ENCODE data around the gene PCDHB11. TPM values are rescaled to one million over a fixed set of nuclear protein-coding genes. Genes with fewer than 3 reads are reported as not detected.
"Not testable (repeated sequence)": the region's sequence is repeated elsewhere in the genome, so short reads cannot be mapped to it uniquely, and the experiment has no call there.

The PCDHB11 gene
- polyA plus RNA-seq (ENCODE audit: insufficient read length in 10 of 10): 1 to 10 TPM; 1.6 to 3.5 (median 2.7) TPM
- long read RNA-seq, donor 1, full-length matches to known transcripts: 1 of 1 reads
- long read RNA-seq, donor 1, partial matches to known transcripts: 0 of 1 reads
- long read RNA-seq, donor 1, other reads (novel, unspliced or antisense): 0 of 1 reads
- long read RNA-seq, donor 2, full-length matches to known transcripts: 2 of 2 reads
- long read RNA-seq, donor 2, partial matches to known transcripts: 0 of 2 reads
- long read RNA-seq, donor 2, other reads (novel, unspliced or antisense): 0 of 2 reads
- long read RNA-seq, donor 3, full-length matches to known transcripts: 1 of 1 reads
- long read RNA-seq, donor 3, partial matches to known transcripts: 0 of 1 reads
- long read RNA-seq, donor 3, other reads (novel, unspliced or antisense): 0 of 1 reads
- long read RNA-seq, donor 4, full-length matches to known transcripts: 5 of 5 reads
- long read RNA-seq, donor 4, partial matches to known transcripts: 0 of 5 reads
- long read RNA-seq, donor 4, other reads (novel, unspliced or antisense): 0 of 5 reads
- long read RNA-seq, donor 5, full-length matches to known transcripts: 5 of 5 reads
- long read RNA-seq, donor 5, partial matches to known transcripts: 0 of 5 reads
- long read RNA-seq, donor 5, other reads (novel, unspliced or antisense): 0 of 5 reads
- long read RNA-seq, donor 6, full-length matches to known transcripts: 9 of 9 reads
- long read RNA-seq, donor 6, partial matches to known transcripts: 0 of 9 reads
- long read RNA-seq, donor 6, other reads (novel, unspliced or antisense): 0 of 9 reads
- long read RNA-seq, donor 7, full-length matches to known transcripts: 2 of 2 reads
- long read RNA-seq, donor 7, partial matches to known transcripts: 0 of 2 reads
- long read RNA-seq, donor 7, other reads (novel, unspliced or antisense): 0 of 2 reads
- long read RNA-seq, donor 8, full-length matches to known transcripts: 5 of 5 reads
- long read RNA-seq, donor 8, partial matches to known transcripts: 0 of 5 reads
- long read RNA-seq, donor 8, other reads (novel, unspliced or antisense): 0 of 5 reads
- long read RNA-seq, donor 9: 0 reads

- peak in 1 of 3 donors; percentile 7 for DNase-seq
Observed at GRCh38 chr5:141199359-141200235, at the start of gene PCDHB11. PCDHB11 (plus strand) TSS chr5:141199627; CDS start chr5:141199775, 148 bp downstream.

GRCh38 chr5:141149812-141150211, 49.6 kb upstream of the PCDHB11 start, which contains the start of gene PCDHB6:
PCDHB6 (plus strand) TSS chr5:141150057; CDS start chr5:141150258, 201 bp downstream.
- DNase-seq: peak in 1 of 3 donors; percentile 5

GRCh38 chr5:141150224-141150992, 49.0 kb upstream of the PCDHB11 start:
- no peak for DNase-seq

GRCh38 chr5:141150993-141151325, 48.5 kb upstream of the PCDHB11 start:
- no peak for DNase-seq

- DNase-seq: not testable (repeated sequence)
Observed at GRCh38 chr5:141151632-141152031, 47.8 kb upstream of the PCDHB11 start.

GRCh38 chr5:141152096-141152495, 47.3 kb upstream of the PCDHB11 start:
- DNase-seq: not testable (repeated sequence)

- no peak for DNase-seq
Observed at GRCh38 chr5:141155540-141156374, 43.7 kb upstream of the PCDHB11 start.

- not testable (repeated sequence) for DNase-seq
Observed at GRCh38 chr5:141157356-141157755, 42.1 kb upstream of the PCDHB11 start.

- DNase-seq: not testable (repeated sequence)
Observed at GRCh38 chr5:141157901-141158300, 41.5 kb upstream of the PCDHB11 start.

GRCh38 chr5:141172381-141173204, 26.8 kb upstream of the PCDHB11 start, which contains the start of gene PCDHB7:
PCDHB7 (plus strand) TSS chr5:141172644; CDS start chr5:141172836, 192 bp downstream.
- peak; percentile 3 to 35 (median 28) for DNase-seq

- DNase-seq: not testable (repeated sequence)
Observed at GRCh38 chr5:141174291-141175104, 24.9 kb upstream of the PCDHB11 start.

GRCh38 chr5:141175933-141176332, 23.5 kb upstream of the PCDHB11 start:
- DNase-seq: no peak

GRCh38 chr5:141177577-141178191, 21.7 kb upstream of the PCDHB11 start, which contains the start of gene PCDHB8:
PCDHB8 (plus strand) TSS chr5:141177790; CDS start chr5:141178035, 245 bp downstream.
- DNase-seq: not testable (repeated sequence)

- DNase-seq: not testable (repeated sequence)
Observed at GRCh38 chr5:141179371-141179770, 20.1 kb upstream of the PCDHB11 start.

- not testable (repeated sequence) for DNase-seq
Observed at GRCh38 chr5:141179876-141180275, 19.6 kb upstream of the PCDHB11 start.

- DNase-seq: no peak
Observed at GRCh38 chr5:141180313-141180712, 19.1 kb upstream of the PCDHB11 start.

GRCh38 chr5:141182248-141182647, 17.2 kb upstream of the PCDHB11 start, which contains the start of gene PCDHB16:
PCDHB16 (plus strand) TSS chr5:141182387; CDS start chr5:141182560, 173 bp downstream.
- peak; percentile 9 to 40 (median 27) for DNase-seq

Data from muscle of back (tissue), 13 donors.